ENCODE measurements around the gene ZNF710.

Gene ZNF710

DNA sequence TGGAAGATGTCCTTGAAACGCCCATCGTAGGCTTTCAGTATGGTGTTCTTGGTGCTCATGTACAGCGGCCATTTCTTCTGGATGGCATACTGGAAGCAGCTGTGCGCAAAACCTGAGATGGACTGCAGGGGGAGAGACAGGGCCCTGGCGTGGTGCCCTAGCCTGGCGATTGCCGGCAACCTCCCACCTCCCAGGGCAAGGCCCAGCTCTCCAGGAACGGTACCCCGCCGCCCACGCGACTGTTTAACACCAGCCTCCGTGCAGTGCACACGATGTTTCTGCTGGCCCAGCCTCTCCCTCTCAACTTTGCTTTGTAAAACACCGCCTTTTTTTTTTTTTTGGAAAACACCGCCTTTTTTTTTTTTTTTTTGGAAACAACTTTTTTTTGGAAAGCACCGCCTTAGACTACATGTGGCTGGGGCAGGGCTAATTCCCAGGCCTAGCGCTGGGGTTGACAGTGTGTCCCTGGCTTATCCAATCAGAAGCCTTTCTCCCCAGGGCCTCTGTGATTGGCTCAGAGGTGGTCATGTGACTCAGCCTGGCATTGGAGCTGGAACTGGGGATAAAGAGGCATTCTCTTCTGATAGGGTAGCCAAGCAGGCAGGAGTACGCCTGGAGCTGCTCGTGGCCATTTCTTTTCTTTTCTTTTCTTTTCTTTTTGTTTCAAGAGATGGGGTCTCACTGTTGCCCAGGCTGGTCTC is 86.5 kb downstream of the ZNF710 start:
- Histone ChIP-seq H3K9me3 (ENCODE audit: insufficient read depth, low read depth, low read length) (no peaks in the 10 kb centered on the region), H3K79me2 (ENCODE audit: insufficient read depth, low read length) (peaks cover 7% of the 10 kb centered on the region; the same call in 1 of the 2 replicates), H3K9ac (ENCODE audit: low read depth, low read length, poor library complexity, severe bottlenecking) (no peak overlapping the region), H3K36me3 (ENCODE audit: insufficient read depth, low read length) (peaks cover 66% of the 10 kb centered on the region; the same call in 1 of the 2 replicates), H3K9me2 (replicated peaks; ENCODE audit: low read depth, low read length) (no peaks in the 10 kb centered on the region), H4K20me1 (ENCODE audit: insufficient read depth, low read length, poor library complexity, severe bottlenecking) (no peaks in the 10 kb centered on the region), H2AFZ (ENCODE audit: low read length) (no peak overlapping the region), H3K4me3 (ENCODE audit: low read length, poor library complexity, severe bottlenecking) (no peak overlapping the region), H3F3A (ENCODE audit: low read depth) (no peaks in the 10 kb centered on the region), H3K27me3 (ENCODE audit: insufficient read depth, low read length, poor library complexity, severe bottlenecking) (no peaks in the 10 kb centered on the region), H3K4me2 (ENCODE audit: low read depth, low read length, poor library complexity, severe bottlenecking) (no peak overlapping the region), H3K4me1 (ENCODE audit: insufficient read depth, low read length, poor library complexity, severe bottlenecking) (no peaks in the 10 kb centered on the region)
- TF ChIP-seq, protein P1, sequence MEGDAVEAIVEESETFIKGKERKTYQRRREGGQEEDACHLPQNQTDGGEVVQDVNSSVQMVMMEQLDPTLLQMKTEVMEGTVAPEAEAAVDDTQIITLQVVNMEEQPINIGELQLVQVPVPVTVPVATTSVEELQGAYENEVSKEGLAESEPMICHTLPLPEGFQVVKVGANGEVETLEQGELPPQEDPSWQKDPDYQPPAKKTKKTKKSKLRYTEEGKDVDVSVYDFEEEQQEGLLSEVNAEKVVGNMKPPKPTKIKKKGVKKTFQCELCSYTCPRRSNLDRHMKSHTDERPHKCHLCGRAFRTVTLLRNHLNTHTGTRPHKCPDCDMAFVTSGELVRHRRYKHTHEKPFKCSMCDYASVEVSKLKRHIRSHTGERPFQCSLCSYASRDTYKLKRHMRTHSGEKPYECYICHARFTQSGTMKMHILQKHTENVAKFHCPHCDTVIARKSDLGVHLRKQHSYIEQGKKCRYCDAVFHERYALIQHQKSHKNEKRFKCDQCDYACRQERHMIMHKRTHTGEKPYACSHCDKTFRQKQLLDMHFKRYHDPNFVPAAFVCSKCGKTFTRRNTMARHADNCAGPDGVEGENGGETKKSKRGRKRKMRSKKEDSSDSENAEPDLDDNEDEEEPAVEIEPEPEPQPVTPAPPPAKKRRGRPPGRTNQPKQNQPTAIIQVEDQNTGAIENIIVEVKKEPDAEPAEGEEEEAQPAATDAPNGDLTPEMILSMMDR (conservative IDR thresholded peaks at IDR 0.05; ENCODE audit: low read length): no peak
- no peak for TF ChIP-seq EZH2phosphoT487 (IDR thresholded peaks at IDR 0.05; ENCODE audit: borderline replicate concordance)

DNA sequence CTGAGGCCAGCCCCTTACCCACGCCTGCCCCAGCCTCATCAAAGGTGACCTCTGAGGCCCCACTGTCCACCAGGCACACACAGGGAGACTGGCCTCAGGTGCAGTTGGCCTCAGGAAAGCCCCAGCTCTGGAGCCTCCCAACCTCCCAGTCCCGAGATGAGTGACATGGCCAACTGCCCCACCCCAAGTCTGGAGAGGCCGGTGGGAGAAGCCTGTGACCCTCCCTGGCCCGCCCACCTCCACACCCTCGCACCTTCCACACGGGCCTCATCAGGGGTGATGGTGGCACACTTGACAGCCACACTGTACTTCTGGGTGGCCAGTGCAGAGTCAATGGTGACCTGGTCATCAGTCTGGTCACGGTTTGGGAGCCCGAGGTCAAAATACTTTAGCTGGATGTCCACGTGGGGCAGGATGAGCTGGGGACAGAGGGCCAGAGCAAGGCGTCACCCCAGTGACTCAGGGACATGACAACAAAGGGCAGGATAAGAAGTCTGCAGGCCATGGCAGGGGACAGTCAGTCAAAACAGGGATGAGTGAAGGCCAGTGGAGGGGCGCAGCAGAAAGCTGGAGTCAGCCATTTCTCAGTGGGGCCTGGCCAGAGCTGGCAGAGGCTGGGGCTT is 89.2 kb downstream of the ZNF710 start:
- Histone ChIP-seq H2AFZ (ENCODE audit: low read length) (no peak overlapping the region), H3K4me3 (ENCODE audit: low read length, poor library complexity, severe bottlenecking) (no peak overlapping the region), H3K9me3 (ENCODE audit: insufficient read depth, low read depth, low read length) (no peaks in the 10 kb centered on the region), H3K9ac (ENCODE audit: low read depth, low read length, poor library complexity, severe bottlenecking) (no peak overlapping the region), H3K36me3 (ENCODE audit: insufficient read depth, low read length) (peaks cover 45% of the 10 kb centered on the region; the same call in 1 of the 2 replicates), H3K4me2 (ENCODE audit: low read depth, low read length, poor library complexity, severe bottlenecking) (no peak overlapping the region), H3K9me2 (replicated peaks; ENCODE audit: low read depth, low read length) (no peaks in the 10 kb centered on the region), H3F3A (ENCODE audit: low read depth) (no peaks in the 10 kb centered on the region), H3K4me1 (ENCODE audit: insufficient read depth, low read length, poor library complexity, severe bottlenecking) (peaks cover 4% of the 10 kb centered on the region), H3K79me2 (ENCODE audit: insufficient read depth, low read length) (peaks cover 30% of the 10 kb centered on the region; the same call in 1 of the 2 replicates), H3K27me3 (ENCODE audit: insufficient read depth, low read length, poor library complexity, severe bottlenecking) (no peaks in the 10 kb centered on the region), H4K20me1 (ENCODE audit: insufficient read depth, low read length, poor library complexity, severe bottlenecking) (peaks cover 4% of the 10 kb centered on the region)
- TF ChIP-seq EZH2phosphoT487 (IDR thresholded peaks at IDR 0.05; ENCODE audit: borderline replicate concordance): no peak
- TF ChIP-seq, protein P1 (conservative IDR thresholded peaks at IDR 0.05; ENCODE audit: low read length): no peak

DNA sequence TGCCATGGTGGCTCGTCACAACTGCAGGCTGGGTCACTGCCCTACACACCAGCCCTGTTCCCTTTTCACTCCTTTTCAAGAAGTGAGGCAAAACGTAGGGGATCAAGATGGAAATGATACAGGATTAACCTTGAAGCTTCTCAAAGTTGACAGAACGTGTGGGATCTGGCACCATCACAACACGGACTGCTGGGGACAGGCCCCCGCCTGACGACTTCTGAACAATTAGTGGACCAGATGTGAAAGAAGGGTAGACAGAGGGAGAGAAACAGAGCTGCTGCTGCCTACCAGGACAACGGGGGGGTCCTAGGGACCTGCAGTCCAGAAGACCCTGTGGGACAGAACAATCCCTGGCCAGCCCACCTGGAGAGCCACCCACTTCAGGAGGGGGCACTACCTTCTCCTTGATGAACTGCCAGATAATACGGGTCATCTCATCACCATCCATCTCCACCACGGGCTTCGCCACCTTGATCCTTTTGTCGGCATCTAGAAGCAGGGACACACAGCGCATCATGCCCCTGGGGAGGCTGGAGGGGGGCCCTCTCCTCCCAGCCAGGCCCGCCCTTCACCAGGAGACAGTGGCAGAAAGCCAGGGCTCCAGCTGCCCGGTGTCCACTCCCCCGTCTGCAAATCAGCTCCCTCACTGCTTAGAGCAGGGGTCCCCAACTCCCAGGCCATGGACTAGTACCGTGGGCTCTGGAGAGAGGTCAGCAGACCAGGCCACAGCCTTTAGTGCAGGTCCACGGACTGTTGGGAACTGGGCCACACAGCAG is 90.2 kb downstream of the ZNF710 start:
- no peak for TF ChIP-seq EZH2phosphoT487 (IDR thresholded peaks at IDR 0.05; ENCODE audit: borderline replicate concordance)
- TF ChIP-seq, protein P1 (conservative IDR thresholded peaks at IDR 0.05; ENCODE audit: low read length): no peak
- peaks cover 45% of the 10 kb centered on the region; the same call in 1 of the 2 replicates for H3K36me3 ChIP-seq (ENCODE audit: insufficient read depth, low read length)
- peaks cover 36% of the 10 kb centered on the region for H3K79me2 ChIP-seq (ENCODE audit: insufficient read depth, low read length)
- H3K27me3 ChIP-seq (ENCODE audit: insufficient read depth, low read length, poor library complexity, severe bottlenecking): no peaks in the 10 kb centered on the region
- H2AFZ ChIP-seq (ENCODE audit: low read length): no peak overlapping the region
- peaks cover 4% of the 10 kb centered on the region for H4K20me1 ChIP-seq (ENCODE audit: insufficient read depth, low read length, poor library complexity, severe bottlenecking)
- no peak overlapping the region for H3K4me2 ChIP-seq (ENCODE audit: low read depth, low read length, poor library complexity, severe bottlenecking)
- H3K9me3 ChIP-seq (ENCODE audit: insufficient read depth, low read depth, low read length): no peaks in the 10 kb centered on the region
- H3K4me3 ChIP-seq (ENCODE audit: low read length, poor library complexity, severe bottlenecking): no peak overlapping the region
- no peaks in the 10 kb centered on the region for H3F3A ChIP-seq (ENCODE audit: low read depth)
- peaks cover 9% of the 10 kb centered on the region for H3K4me1 ChIP-seq (ENCODE audit: insufficient read depth, low read length, poor library complexity, severe bottlenecking)
- no peaks in the 10 kb centered on the region for H3K9me2 ChIP-seq (replicated peaks; ENCODE audit: low read depth, low read length)
- no peak overlapping the region for H3K9ac ChIP-seq (ENCODE audit: low read depth, low read length, poor library complexity, severe bottlenecking)
